ENCODE data around the gene C10orf62. TPM values are rescaled to one million over a fixed set of nuclear protein-coding genes. Genes with fewer than 3 reads are reported as not detected.

Gene C10orf62
- total and polyA plus RNA-seq, 2 donors (not counting 3 experiments of a cell fraction or from before 2014, with no cell fraction given): not detected

DNA sequence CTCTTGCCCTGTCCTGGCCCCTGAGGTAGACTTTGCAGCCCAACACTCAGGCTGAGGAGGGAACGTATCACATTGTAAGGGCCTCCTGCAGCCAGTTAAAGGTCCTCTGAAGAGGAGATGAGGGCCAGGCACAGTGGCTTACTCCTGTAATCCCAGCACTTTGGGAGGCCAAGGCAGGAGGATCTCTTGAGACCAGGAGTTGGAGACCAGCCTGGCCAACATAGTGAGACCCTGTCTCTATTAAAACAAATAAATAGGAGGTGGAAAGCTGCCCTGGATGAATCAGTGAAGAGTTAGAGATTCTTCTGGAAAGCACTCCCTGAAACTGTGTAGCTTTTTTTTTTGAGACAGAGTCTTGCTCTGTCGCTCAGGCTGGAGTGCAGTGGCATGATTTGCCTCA, 2.3 kb upstream of the C10orf62 start:
- dilution Hi-C loops (cut with MboI; ENCODE audit: extremely low pct_ligation_motif_present, low sequenced_read_pairs): no loop called here
- Histone ChIP-seq H3K27me3 (ENCODE audit: control insufficient read depth in 2 of 2, insufficient read depth in 2 of 2, low read length in 2 of 2) (no peaks in the 10 kb centered on the region), H3K79me2 (ENCODE audit: control insufficient read depth, insufficient read depth, low read length) (no peaks in the 10 kb centered on the region), H3K9ac (replicated peaks; ENCODE audit: extremely low read depth, insufficient read depth, low read length) (no peak overlapping the region), H3K4me2 (ENCODE audit: insufficient read depth, low read length) (no peak overlapping the region), H3K27ac (ENCODE audit: insufficient read depth, low read depth, low read length) (no peak overlapping the region), H2AFZ (ENCODE audit: low read depth, low read length) (no peak overlapping the region), H3K4me1 (ENCODE audit: control insufficient read depth, extremely low read depth, insufficient read depth, low read length) (no peaks in the 10 kb centered on the region), H4K20me1 (replicated peaks; ENCODE audit: control insufficient read depth, extremely low read depth, insufficient read depth, low read length) (no peaks in the 10 kb centered on the region), H3K9me1 (replicated peaks; ENCODE audit: control insufficient read depth, extremely low read depth, insufficient read depth, low read length) (no peaks in the 10 kb centered on the region), H3K4me3 (replicated peaks in 1 of 3; ENCODE audit: insufficient read depth in 1 of 3, low read depth in 1 of 3, low read length in 3 of 3) (no peak overlapping the region), H3K36me3 (ENCODE audit: control insufficient read depth in 2 of 2, extremely low read depth in 1 of 2, insufficient read depth in 2 of 2, low read length in 2 of 2) (no peaks in the 10 kb centered on the region), H3K9me3 (replicated peaks; ENCODE audit: control insufficient read depth, insufficient read depth, low read length) (no peaks in the 10 kb centered on the region)
- ChIA-PET POLR2A (no interaction called here), CTCF (interaction anchor here (1.0 to 2.0 kb wide), 3 partner anchors 12 to 26 kb away, joined by 4 to 8 read pairs (median 4); partner anchors contain the start of gene ANKRD2)
- TF ChIP-seq, protein P1, sequence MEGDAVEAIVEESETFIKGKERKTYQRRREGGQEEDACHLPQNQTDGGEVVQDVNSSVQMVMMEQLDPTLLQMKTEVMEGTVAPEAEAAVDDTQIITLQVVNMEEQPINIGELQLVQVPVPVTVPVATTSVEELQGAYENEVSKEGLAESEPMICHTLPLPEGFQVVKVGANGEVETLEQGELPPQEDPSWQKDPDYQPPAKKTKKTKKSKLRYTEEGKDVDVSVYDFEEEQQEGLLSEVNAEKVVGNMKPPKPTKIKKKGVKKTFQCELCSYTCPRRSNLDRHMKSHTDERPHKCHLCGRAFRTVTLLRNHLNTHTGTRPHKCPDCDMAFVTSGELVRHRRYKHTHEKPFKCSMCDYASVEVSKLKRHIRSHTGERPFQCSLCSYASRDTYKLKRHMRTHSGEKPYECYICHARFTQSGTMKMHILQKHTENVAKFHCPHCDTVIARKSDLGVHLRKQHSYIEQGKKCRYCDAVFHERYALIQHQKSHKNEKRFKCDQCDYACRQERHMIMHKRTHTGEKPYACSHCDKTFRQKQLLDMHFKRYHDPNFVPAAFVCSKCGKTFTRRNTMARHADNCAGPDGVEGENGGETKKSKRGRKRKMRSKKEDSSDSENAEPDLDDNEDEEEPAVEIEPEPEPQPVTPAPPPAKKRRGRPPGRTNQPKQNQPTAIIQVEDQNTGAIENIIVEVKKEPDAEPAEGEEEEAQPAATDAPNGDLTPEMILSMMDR (IDR thresholded peaks at IDR 0.05; ENCODE audit: extremely low read depth in 1 of 2, insufficient read depth in 1 of 2, low read depth in 1 of 2, low read length in 2 of 2): no peak
- TF ChIP-seq POLR2AphosphoS5 (IDR thresholded peaks at IDR 0.05; ENCODE audit: insufficient read depth, low read depth, low read length): no peak
- TF ChIP-seq MYC (IDR thresholded peaks at IDR 0.05; ENCODE audit: low read depth, low read length): no peak
- no peak for TF ChIP-seq EZH2 (IDR thresholded peaks at IDR 0.05; ENCODE audit: borderline replicate concordance, low read depth, low read length, severe bottlenecking)
- no peak for TF ChIP-seq FOS (IDR thresholded peaks at IDR 0.05; ENCODE audit: borderline replicate concordance, insufficient read depth, low read length)
- no peak for TF ChIP-seq POLR2A (IDR thresholded peaks at IDR 0.05; ENCODE audit: low read depth, low read length)
- no peak for TF ChIP-seq JUN (IDR thresholded peaks at IDR 0.05; ENCODE audit: borderline replicate concordance, insufficient read depth, insufficient read length, low read depth)
- no peak for DNase-seq (ENCODE audit: low read depth, low spot score)
- FAIRE-seq: no peak
- no TSS peak for BruUV-seq (replicated peaks)
- intact Hi-C loops (cut with micrococcal nuclease): no loop called here

All from endothelial cell of umbilical vein (primary cell).